Body of pancreas (tissue), 4 donors: ENCODE results near the gene SHC1. TPM values are rescaled to one million over a fixed set of nuclear protein-coding genes. Genes with fewer than 3 reads are reported as not detected.

Experiments used
- ATAC-seq: fragments of 150-250 bp; one replicate; pipeline ENCODE4 v1.9.1; 2016
- DNase-seq, 4 donors: peaks; one replicate each; pipeline ENCODE4 v3.0.0-alpha.2; 2019
- H3K27ac ChIP-seq, 4 donors: fragments of 200-600 bp; sonication (generic); 1 replicate in 3 of 4; 2 replicates in 1 of 4; pipeline versions ENCODE4 v1.5.1 to v1.6.1; 2016 to 2019; ENCODE audit warnings: mild to moderate bottlenecking in 1 of 4, mixed read lengths in 1 of 4, moderate library complexity in 1 of 4
- H3K27me3 ChIP-seq, 2 donors: fragments of 200-600 bp; sonication (generic); one replicate each; pipeline ENCODE4 v1.6.0; 2016; ENCODE audit warnings: mild to moderate bottlenecking in 1 of 2
- H3K36me3 ChIP-seq, 2 donors: fragments of 200-600 bp; sonication (generic); replicated peaks in 1 of 2; 2 replicates each; pipeline ENCODE4 v1.5.1; 2016; ENCODE audit warnings: low read depth in 2 of 2; ENCODE audit not compliant: insufficient read depth in 1 of 2
- H3K4me1 ChIP-seq: fragments of 200-600 bp; sonication (generic); one replicate; pipeline ENCODE4 v1.6.0; 2016
- H3K4me3 ChIP-seq, 2 donors: fragments of 200-600 bp; sonication (generic); 1 replicate in 1 of 2; 2 replicates in 1 of 2; pipeline ENCODE4 v1.5.1; 2016 to 2019
- H3K9me3 ChIP-seq, 3 donors: fragments of 200-600 bp; sonication (generic); 1 replicate in 2 of 3; 2 replicates in 1 of 3; pipeline ENCODE4 v1.5.1; 2016
- CTCF ChIP-seq, 7 experiments: fragments of 450-650 bp in 4 of 7; fragments of 200-600 bp in 3 of 7; sonication (generic) in 3 of 7; IDR thresholded peaks; one replicate each; pipeline ENCODE4 v1.5.1; 2016 to 2019; ENCODE audit warnings: antibody characterized with exemption in 7 of 7
- POLR2A ChIP-seq, 3 donors: fragments of 450-650 bp; IDR thresholded peaks; one replicate each; pipeline ENCODE4 v1.6.1; 2016; ENCODE audit warnings: antibody characterized with exemption in 3 of 3, mild to moderate bottlenecking in 2 of 3
- WGBS, 2 donors: methylation state at CpG; one replicate each; pipeline ENCODE4 v1.1.5; 2017; 5-methylcytosine and 5-hydroxymethylcytosine counted together
- intact Hi-C: fragments of 100-400 bp; cut with DNase I; formaldehyde crosslinking; loops from one replicate; pipeline ENCODE4 v1.15.1; 2023
- total RNA-seq, 2 donors: library from RNA; depleted of rRNA; stranded (reverse); fragments of >200 nt; gene quantifications; one replicate each; pipeline ENCODE4 v1.1.0, GENCODE V29; 2016

SHC1 gene
- total RNA-seq, 2 donors from 2014 or later, result 38.1 to 45.5 TPM

- Histone ChIP-seq H3K9me3 (no peaks in the 10 kb centered on the region), H3K36me3 (peaks cover 0 to 7% of the 10 kb centered on the region in 2 donors), H3K27ac (peak overlapping the region; percentile 27 to 61 (median 42)), H3K4me3 (no peak overlapping the region), H3K27me3 (no peaks in the 10 kb centered on the region), H3K4me1 (peaks cover 79% of the 10 kb centered on the region)
- WGBS, 2 donors, result 52 to 64% methylated on average over 4 to 5 of the region's 5 CpGs
- ATAC-seq (no peak), DNase-seq (no peak)
- intact Hi-C loops, result loop anchor here (5.0 kb wide), 1 partner anchor 49 kb away; the partner anchor contains the start of gene PYGO2
- TF ChIP-seq POLR2A (IDR thresholded peaks at IDR 0.05) (no peak), CTCF (IDR thresholded peaks at IDR 0.05) (no peak)
These were observed 40.5 kb upstream of the SHC1 start for GRCh38 chr1:155011004-155011416.

- no peak for DNase-seq
- no peak overlapping the region for H3K4me3 ChIP-seq
- peak overlapping the region in 2 of 4 donors; percentile 45 to 61 for H3K27ac ChIP-seq
- H3K27me3 ChIP-seq, result no peaks in the 10 kb centered on the region
- peaks cover 86% of the 10 kb centered on the region for H3K4me1 ChIP-seq
- no peaks in the 10 kb centered on the region for H3K9me3 ChIP-seq
- peaks cover 0 to 6% of the 10 kb centered on the region in 2 donors for H3K36me3 ChIP-seq
- no peak for TF ChIP-seq CTCF (IDR thresholded peaks at IDR 0.05)
- TF ChIP-seq POLR2A (IDR thresholded peaks at IDR 0.05), result no peak
- intact Hi-C loops, result loop anchor here (5.0 kb wide), 1 partner anchor 48 kb away; the partner anchor contains the start of gene PYGO2
- no peak for ATAC-seq
- 48 to 53% methylated on average over 10 to 11 of the region's 11 CpGs for WGBS, 2 donors
These were observed 39.8 kb upstream of the SHC1 start for GRCh38 chr1:155010211-155010918.

GRCh38 chr1:155009742-155010141 lies 39.2 kb upstream of the SHC1 start:
- TF ChIP-seq POLR2A (IDR thresholded peaks at IDR 0.05), result no peak
- TF ChIP-seq CTCF (IDR thresholded peaks at IDR 0.05), result no peak
- DNase-seq (no peak), ATAC-seq (no peak)
- Histone ChIP-seq H3K36me3 (peaks cover 0 to 3% of the 10 kb centered on the region in 2 donors), H3K9me3 (no peaks in the 10 kb centered on the region), H3K4me1 (peaks cover 92% of the 10 kb centered on the region), H3K27me3 (no peaks in the 10 kb centered on the region), H3K27ac (peak overlapping the region in 1 of 4 donors; percentile 45), H3K4me3 (no peak overlapping the region)
- intact Hi-C loops, result loop anchor here (5.0 kb wide), 1 partner anchor 47 kb away; the partner anchor contains the start of gene PYGO2
- WGBS, 2 donors, result 84 to 90% methylated on average over 5 of the region's 5 CpGs

- no peaks in the 10 kb centered on the region for H3K9me3 ChIP-seq
- DNase-seq (no peak), ATAC-seq (no peak)
- 90% methylated on average over 3 to 9 of the region's 12 CpGs for WGBS, 2 donors
- intact Hi-C loops, result no loop called here
- no peaks in the 10 kb centered on the region for H3K27me3 ChIP-seq
- peak overlapping the region in 3 of 4 donors; percentile 95 to 100 (median 100) for H3K27ac ChIP-seq
- H3K4me3 ChIP-seq, result no peak overlapping the region
- peaks cover 97% of the 10 kb centered on the region for H3K4me1 ChIP-seq
- H3K36me3 ChIP-seq, result no peaks in the 10 kb centered on the region
- TF ChIP-seq POLR2A (IDR thresholded peaks at IDR 0.05), result no peak
- TF ChIP-seq CTCF (IDR thresholded peaks at IDR 0.05), result no peak
These were observed 38.7 kb upstream of the SHC1 start for GRCh38 chr1:155009221-155009711.
